DMS53 treated with DMSO at 0.1 percent for 48 hours (cell line): Measurements from ENCODE around the gene ABHD2.
"Not testable (repeated sequence)": the region's sequence is repeated elsewhere in the genome, so short reads cannot be mapped to it uniquely, and the experiment has no call there.

Experiments used
- DNase-seq: peaks from one replicate; lab custom pipeline; 2025; ENCODE audit not compliant: unreplicated experiment; lab: John Stamatoyannopoulos, UW

Gene ABHD2

DNA sequence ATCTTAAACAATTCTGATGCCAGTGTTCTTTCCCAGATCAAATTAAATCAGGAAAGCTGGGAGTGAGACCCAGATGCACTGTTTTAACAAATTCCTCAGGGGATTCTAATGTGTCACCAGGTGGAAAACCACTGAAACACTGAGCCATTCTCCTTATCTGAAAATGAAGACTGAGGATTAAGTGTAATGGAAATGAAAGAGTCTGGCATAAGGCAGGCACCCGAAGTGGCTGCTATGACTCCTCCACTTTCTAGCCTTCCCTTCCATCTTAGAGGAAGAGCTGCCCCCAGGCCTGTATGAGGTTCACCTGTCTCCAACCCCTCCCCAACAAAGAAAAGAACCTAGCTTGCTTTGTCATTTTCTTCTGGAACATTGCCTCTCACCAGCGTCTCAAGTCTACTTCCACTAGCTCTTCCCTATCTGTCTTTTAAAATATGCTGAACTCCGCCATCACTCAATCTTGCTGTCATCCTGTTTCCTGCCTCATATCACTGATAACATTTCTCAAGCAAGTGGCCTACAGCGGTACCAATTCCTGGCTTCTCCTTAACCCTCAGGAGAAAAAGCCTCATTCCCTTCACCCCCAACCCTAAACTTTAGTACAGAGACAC lies 13.7 kb upstream of the ABHD2 start:
- DNase-seq: no peak

DNA sequence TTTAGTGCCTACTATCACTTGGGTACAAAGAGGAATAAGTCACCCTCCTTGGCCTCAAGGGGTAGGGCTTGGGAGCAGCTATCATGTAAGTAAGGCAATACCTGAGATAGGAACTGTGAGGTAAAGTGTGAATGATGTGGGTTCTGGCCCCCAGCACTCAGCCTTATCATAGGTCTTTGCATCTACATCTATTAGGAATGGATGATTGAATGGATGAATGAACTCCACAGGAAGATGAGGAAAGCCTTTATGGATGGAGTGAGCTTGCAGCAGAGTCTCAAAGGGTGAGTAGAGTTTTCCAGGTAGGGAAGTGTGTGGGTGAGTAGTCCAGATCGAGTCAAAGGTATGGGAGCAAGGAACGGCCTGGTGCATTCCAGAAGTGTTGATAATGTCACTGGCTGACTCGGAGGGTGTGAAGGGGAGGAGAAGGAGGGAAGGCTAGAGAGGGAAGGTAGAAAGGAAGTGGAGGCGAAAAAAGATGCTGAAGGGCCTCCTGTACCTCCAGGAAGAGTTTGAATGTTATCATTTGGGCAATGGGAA lies 13.1 kb upstream of the ABHD2 start:
- no peak for DNase-seq

DNA sequence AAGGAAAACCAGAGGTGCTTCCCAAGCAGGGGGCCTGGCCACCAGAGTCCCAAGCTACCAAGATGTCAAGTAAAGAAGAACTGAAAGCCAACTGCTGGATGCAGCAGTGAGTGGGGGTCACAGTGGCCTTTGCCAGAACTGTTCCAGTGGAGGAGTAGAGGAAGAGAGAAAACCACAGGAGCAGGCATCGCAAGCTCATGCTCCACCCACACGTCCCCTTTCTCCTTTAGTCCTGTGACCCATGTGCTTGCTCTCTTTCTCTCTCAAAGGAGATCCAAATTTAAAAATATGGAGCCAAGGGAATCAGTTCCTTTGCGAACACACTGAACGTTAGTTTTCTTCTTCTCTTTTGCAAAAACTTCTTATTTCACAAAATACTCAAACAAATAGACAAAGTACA lies 12.4 kb upstream of the ABHD2 start:
- no peak for DNase-seq

DNA sequence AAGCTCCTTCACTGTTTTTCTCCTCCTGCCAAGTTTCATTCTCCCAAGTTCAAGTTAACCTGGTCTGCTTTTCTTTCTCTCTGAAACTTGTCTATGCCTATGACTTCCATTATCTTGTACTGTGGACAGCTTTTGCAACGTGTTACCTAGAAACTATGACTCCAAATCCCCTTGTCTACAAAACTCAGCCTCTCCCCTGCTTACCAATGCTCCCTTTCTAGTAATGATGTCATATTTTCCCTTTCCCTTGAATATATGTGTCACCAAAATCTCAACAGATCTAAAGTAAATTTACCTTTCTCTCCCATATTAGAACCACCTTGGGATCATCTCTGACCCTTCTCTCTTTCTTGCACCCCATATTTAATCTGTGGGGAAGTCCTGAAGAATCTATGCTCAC lies 10.5 kb upstream of the ABHD2 start:
- DNase-seq: no peak

DNA sequence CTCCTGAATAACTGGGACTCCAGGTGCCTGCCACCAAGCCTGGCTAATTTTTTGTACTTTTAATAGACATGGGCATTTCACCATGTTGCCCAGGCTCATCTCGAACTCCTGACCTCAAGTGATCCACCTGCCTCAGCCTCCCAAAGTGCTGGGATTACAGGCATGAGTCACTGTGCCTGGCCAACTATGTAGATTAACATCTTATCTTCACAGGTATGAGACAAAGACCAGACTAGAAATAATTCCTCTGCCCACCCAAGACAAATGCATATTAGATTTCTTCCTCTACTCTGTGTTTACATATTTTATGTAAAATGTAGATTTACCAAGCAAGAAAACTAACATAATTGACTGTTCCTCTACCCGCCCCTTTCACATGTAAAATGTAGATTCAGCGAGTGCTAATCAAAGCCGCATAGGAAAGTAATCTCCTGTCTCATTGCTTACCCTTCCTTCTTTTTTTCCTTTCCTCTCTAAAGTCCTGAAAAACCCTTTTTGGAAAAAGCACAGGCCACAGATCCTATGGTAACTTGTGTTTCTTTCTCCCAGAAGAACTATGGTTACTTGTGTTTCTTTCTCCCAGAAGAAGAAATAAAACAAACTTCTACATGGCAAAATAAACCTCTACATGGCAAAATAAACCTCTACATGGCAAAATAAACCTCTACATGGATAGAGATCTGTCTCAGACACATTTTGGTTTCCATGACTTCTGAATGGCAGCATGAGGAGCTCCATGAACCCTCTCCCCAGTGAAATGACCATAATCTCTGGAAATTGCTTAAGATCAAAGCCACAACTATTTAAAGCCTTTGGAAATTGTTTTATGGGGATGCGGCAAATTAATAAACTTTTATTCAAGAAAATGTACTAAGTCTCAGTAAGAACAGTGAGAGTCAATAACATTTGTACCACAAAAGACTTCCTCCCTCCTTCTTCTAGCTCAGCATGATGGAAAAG lies 9.1 kb upstream of the ABHD2 start:
- DNase-seq: no peak

DNA sequence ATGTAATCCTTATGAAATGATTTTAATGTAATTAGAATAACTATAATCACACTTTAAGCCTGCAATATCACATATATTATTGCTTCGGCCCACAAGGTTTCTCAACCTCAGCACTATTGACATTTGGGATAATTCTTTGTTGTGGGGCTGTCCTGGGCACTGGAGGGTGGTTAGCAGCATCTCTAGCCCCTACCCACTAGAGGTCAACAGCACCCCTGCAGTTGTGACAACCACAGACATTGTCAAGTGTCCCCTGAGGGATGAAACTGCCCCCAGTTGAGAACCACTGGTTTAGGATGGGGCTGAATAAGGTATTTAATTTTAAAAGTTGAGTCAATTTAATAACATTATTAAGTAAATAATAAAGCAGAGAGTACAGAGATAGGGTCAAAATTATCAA lies 6.4 kb upstream of the ABHD2 start:
- no peak for DNase-seq

DNA sequence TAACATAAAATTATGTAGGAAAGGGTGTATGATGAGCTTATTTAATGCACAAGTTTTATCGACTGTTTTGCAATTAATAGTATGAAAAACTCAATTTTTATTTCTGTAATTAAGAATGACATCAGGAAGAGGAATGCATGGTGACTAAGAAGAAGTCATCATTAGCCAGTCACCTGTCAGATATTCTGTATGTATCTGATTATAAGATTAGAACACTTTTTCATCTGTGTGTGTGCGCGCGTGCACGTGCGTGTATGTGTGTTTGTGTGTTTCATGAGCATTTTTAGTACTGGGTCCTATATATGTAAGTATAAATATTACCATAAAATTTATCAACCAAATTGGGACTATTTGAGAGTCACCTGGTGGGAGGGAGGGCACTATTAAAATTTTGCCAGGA lies 5.0 kb upstream of the ABHD2 start:
- no peak for DNase-seq

DNA sequence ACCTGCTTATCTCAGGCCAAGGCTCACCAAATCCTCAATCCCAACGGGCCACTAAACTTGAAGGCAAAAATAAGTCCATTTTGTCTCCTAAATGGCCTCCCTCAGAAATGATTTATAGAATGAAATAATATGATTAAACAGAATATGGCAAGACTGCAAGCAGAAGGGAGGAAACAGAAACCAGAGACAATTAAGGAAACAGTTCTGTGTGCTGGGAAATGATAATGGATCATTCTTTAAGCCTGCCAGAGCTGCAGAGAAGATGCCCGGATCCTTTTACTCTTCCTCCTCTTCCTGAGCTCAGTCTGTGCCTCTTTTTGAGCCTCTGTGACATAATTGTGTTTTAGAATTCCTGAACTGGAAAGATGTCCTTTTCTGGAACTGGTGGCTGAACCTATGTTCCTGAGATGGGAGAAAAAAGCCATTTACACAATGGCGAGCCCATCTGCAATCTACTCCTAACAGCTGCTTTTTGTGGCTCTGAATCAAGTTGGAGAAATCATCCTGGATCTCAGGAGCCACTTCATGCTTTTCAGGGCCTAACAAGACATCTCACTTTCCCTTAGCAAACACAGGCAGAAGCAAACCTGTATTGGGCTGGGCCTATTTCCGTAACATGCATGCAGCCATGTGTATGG lies 2.8 kb upstream of the ABHD2 start:
- no peak for DNase-seq

DNA sequence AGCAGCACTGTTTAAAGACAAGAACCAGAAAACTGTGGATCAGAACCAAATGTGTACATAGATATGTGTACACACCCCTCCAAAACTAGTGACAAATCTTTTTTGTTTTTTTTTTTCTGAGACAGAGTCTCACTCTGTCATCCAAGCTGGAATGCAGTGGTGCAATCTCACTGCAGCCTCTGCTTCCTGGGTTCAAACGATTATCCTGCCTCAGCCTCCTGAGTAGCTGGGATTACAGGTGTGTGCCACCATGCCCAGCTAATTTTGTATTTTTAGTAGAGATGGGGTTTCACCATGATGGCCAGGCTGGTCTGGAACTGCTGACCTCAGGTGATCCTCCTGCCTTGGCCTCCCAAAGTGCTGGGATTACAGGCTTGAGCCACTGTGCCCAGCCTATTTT lies 2.3 kb upstream of the ABHD2 start:
- not testable (repeated sequence) for DNase-seq

DNA sequence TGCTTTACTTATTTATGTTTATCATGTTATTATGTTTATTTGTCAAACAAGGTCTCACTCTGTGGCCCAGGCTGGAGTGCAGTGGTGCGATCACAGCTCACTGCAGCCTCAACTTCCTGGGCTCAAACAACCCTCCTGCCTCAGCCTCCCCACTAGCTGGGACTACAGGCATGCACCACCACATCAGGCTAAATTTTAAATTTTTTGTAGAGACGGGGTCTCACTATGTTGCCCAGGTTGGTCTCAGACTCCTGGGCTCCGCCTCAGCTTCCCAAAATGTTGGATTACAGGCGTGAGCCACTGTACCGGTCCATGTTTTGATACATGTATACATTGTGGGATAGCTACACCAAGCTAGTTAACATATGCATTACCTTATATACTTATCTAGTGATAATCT lies 1.9 kb upstream of the ABHD2 start:
- not testable (repeated sequence) for DNase-seq

DNA sequence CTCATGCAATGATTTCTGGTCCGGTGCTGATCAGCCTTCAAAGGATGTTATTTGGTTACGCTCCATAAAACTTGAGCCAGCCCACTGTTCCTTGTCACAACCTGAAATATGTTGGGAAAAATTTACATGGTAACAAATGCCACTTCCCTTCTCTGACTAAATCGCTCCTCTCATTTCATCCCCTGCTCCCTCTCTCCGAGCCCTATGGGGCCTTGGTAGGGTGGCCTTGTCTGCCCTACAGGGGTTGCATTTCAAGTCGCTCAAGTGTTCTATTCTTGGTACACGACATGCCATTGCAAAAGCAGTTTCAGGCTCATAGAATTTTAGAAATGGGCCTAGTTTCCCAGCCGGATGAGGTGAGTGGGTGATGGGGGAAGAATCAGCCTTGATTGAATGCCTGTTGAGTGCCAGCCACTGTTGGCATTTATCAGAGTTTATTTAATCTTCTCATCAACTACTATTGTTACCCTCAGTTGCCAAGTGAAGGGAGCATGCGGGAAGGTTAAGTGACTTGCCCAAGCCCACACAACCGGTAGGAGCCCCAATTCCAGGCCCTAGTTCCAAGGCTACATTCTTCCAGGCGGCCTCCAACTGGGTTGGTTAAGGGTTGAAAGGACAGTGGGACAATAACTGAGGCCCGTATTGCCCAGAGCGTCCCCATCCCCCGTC lies 961 bp upstream of the ABHD2 start:
- DNase-seq: no peak

DNA sequence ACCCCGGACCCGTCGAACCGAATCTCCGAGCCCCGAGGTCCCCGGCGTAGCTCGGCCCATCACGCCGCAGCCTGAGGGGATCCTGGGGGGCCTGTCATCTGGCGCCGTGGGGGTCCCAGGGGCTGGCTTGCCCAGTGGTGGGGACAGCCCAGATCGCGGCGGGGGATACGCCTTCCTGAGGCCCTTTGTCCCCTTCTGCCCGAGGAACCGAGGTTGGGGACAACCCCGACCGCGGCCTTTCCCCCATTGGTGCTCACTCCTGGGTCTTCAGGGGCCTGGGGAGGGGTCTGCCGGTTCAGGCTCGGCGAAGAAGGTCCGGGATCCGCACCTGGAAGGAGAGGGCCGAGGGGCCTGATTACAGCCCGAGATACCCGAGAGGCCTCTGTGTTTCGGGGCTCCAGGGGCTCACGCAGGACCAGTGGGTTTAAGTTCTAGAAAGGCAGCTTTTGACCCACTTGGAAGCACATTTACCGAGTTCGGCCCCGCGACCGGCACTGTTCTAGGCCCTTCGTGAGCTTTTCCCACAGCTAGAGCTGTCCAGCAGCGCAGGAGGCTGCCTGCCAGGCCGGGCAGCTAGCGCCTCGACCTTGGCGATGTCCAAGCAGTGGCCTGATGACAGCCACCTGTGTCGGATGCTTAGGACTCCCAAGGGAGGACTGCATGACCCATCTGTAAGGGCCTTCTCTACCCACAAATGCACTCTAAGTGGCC lies 504 bp downstream of the ABHD2 start:
- peak; percentile 55 for DNase-seq

DNA sequence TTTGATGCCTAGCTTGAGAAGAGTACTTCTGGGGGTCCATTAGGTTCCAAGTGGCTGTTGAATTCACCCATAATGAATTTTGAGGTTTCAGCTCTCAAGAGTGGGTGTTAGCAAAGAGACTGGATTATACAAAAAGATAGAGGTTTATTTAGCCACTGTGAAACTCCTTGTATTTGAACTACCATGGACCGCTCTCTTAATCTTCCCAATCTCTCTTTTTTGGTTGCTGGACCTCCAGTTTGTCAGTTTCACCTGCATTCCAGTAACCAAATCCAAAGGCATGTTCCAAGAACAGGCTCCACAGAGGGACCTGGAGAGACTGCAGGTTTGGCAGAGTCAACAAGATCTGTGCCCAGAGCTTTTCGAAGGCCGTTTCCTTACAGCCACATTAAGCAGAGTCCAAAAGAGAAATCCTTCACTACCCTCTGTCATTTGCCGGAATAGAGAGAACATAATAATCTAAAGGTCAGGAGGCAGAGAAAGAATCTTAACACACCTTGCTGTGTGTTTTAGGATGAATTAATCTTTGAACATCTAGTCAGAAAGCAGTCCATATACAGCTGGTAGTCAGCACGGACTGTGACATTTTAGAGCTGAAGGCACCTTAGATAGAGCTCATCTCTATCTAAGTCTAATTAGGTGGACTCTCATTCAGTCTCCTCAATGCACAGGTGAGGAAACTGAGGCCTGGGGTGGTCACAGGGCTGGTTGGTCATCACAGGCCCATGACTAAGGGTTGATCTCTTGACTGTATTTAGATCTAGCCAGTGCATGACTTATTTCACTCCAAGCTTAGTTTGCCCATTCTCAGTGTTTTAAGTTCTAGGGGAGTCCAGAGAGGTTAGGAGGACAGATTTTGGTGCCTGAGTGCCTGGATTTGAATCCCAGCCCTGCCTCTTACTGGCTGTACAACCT lies 1.3 kb downstream of the ABHD2 start:
- DNase-seq: peak; percentile 55

DNA sequence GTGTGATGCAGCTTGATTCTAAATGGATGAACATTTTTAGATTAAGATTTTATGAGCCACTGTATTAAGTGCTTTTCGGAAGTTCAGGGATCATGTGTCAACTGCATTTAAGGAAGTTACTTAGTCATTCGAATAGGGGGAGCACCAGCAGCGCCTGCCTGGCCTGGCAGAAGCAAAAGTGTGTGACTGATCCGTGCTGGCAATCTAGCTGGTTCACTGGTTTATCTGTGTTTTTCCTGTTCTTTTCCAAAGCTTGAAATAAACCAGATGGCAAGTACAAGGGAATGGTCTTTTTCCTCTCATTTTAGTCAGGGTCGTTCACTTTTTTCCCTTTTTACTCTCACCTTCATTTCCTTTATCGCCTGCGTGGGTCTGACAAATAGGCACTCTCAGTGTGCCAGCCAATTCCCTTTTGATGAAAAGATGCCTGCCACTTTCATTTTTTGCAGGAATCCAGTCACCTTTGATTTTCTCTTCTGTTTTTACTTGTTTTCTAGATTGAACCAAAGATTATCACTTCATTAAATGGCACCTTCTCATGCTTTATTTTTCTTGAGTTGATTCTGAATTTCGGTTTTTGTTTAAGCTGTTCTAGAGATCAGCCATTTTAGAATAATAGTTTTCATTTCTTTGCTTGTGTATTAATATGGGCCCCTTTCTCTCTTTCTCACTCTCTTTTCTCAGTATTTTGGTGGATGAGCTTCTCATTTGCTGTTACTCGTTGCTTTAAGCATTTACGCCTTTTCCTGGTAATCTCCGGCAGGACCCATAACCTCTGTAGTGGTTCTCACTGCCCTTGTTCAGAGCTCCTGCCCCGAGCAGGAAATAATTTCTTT lies 2.8 kb downstream of the ABHD2 start:
- DNase-seq: peak; percentile 40

DNA sequence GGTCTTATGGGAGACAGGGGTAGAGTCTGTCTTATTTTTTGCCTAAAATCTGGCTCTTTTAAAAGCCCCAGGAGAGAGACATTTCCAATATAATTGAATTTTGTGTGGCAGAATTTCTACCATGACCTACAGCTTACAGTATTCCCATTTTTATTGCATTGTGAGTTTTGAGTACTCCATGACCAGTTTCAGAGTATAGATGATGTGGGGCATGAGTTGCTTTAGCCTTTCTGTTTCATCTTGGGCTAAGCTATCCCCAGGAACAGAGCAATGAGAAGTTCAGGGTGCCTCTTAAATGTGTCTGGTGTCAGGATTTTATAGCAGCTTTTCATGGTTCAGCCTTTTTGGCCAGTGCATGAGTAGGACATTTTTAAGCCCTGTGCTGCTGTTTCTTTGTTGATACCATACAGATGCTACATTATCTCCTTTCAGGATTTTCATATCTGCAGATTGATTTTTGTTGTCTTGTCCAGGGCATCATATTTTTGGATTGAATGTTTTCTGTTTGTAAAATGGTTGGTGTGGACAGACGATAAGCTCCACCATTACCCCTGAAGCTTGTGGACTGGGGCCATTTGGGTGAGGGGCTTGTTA lies 3.5 kb downstream of the ABHD2 start:
- DNase-seq: peak; percentile 26

DNA sequence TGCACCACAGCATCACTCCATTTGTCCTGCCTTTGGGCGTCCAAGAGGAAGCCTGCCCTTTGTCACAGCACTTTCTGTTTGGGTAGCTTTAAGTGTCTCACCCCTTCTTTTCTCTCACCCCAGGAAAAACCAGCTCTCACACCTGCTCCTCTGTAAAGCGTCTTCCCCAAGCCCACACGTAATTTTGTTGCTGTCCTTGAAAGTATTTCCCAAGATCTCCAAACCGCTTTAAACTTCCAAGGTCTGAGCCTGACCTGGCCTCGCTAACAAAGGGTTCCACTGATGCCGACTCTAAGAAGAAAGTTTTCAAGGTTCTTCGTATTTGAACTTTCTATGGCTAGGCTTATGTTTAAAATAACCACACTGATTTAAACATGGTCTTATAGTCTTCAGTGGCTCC lies 5.3 kb downstream of the ABHD2 start:
- DNase-seq: no peak

DNA sequence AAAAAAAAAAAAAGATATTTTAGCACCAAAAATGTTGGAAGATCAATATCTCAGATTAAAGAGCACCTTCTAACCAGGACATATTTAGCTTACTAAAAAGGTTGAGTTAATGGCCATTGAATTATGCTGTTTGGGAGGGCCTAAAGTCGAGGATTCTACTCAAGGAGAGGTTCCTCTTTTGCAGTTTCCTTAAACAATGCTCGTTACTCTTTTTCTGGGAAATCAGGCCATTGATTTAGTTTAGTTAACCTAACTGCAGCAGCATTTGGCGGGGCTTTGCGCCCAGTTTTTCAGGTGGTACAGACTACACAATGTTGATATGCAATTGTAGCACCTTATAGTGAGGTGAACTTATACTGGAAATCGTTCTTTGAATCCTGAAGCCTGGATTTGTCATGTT lies 6.8 kb downstream of the ABHD2 start:
- no peak for DNase-seq

DNA sequence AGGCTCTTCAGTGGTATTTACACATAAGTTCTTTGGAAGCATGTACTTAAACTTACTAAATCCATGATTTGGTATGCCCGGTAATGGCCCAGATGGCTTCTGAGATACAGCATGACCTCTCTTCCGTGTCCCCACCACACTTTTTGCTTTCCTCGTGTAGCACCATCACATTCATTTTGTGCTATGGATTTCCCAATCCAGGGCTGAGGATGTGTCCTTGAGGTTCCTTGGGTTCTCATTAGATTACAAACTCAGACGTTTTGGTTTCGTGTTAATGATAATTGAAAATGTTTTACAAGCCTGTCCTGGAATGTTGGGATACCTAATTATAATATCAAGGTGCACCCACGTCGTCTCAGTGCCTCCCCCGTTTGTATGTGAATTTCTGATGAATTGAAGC lies 7.3 kb downstream of the ABHD2 start:
- no peak for DNase-seq
